Activated CD4-positive, CD25-positive, alpha-beta regulatory T cell treated with anti-CD3 and anti-CD28 coated beads, Interleukin-2, amount 50 U/mL, for 16 hours (primary cell): ENCODE results near the gene HMCES.
A peak's percentile ranks its signal among the peaks of the same experiment; 100 is the strongest.

ENCODE experiments used
- DNase-seq: peaks from one replicate; pipeline ENCODE4 v3.0.0-alpha.2; 2020; ENCODE audit warnings: low read depth, low spot score

Gene HMCES

GRCh38 chr3:129278439-129278965 is at the start of gene HMCES:
Gene HMCES (plus strand): TSS chr3:129278870. CDS start chr3:129279733, 863 bp downstream.
- DNase-seq, result peak; percentile 84

- no peak for DNase-seq
These were observed 49.6 kb upstream of the HMCES start for GRCh38 chr3:129228891-129229585.

- DNase-seq, result no peak
These were observed 48.2 kb upstream of the HMCES start for GRCh38 chr3:129230311-129231019.

GRCh38 chr3:129231331-129232119 is 47.1 kb upstream of the HMCES start:
- DNase-seq, result no peak

GRCh38 chr3:129233538-129233937 is 45.1 kb upstream of the HMCES start:
- DNase-seq, result no peak

- no peak for DNase-seq
These were observed 44.2 kb upstream of the HMCES start for GRCh38 chr3:129234441-129234840.

- DNase-seq, result no peak
These were observed 43.2 kb upstream of the HMCES start for GRCh38 chr3:129235344-129235917.

GRCh38 chr3:129238945-129239705 is 39.5 kb upstream of the HMCES start:
- DNase-seq, result no peak

GRCh38 chr3:129239991-129240390 is 38.7 kb upstream of the HMCES start:
- DNase-seq, result no peak

GRCh38 chr3:129240436-129240835 is 38.2 kb upstream of the HMCES start:
- DNase-seq, result no peak

- no peak for DNase-seq
These were observed 33.5 kb upstream of the HMCES start for GRCh38 chr3:129245141-129245540.

- peak; percentile 48 for DNase-seq
These were observed 32.9 kb upstream of the HMCES start for GRCh38 chr3:129245641-129246306.

- no peak for DNase-seq
These were observed 32.0 kb upstream of the HMCES start for GRCh38 chr3:129246636-129247035.

- no peak for DNase-seq
These were observed 30.2 kb upstream of the HMCES start for GRCh38 chr3:129248286-129248979.

GRCh38 chr3:129249284-129250065 is 29.2 kb upstream of the HMCES start, which contains the start of gene COPG1:
Gene COPG1 (plus strand): TSS chr3:129249606. CDS start chr3:129249710, 104 bp downstream.
- DNase-seq, result peak; percentile 65

- no peak for DNase-seq
These were observed 25.9 kb upstream of the HMCES start for GRCh38 chr3:129252748-129253147.

- no peak for DNase-seq
These were observed 24.0 kb upstream of the HMCES start for GRCh38 chr3:129254536-129255230.

- no peak for DNase-seq
These were observed 22.4 kb upstream of the HMCES start for GRCh38 chr3:129256270-129256669.
